ENCODE results near the gene NOL4L. TPM values are rescaled to one million over a fixed set of nuclear protein-coding genes. Genes with fewer than 3 reads are reported as not detected.

NOL4L gene
- total and polyA plus RNA-seq, 9 donors = 3.3 to 17.1 (median 10.6) TPM

- intact Hi-C loops (cut with DNase I) = no loop called here
- WGBS, 3 donors = 28 to 47% (median 37%) methylated on average over 8 of the region's 8 CpGs
- Histone ChIP-seq H3K9me3 (no peaks in the 10 kb centered on the region), H3K27me3 (no peaks in the 10 kb centered on the region), H3K4me3 (no peak overlapping the region), H3K27ac (peak overlapping the region in 1 of 2 donors; percentile 36), H3K4me1 (ENCODE audit: insufficient read depth) (peaks cover 23% of the 10 kb centered on the region), H3K36me3 (no peaks in the 10 kb centered on the region)
- no peak for TF ChIP-seq CTCF (IDR thresholded peaks at IDR 0.05)
- TF ChIP-seq POLR2A (IDR thresholded peaks at IDR 0.05) = no peak
- TF ChIP-seq EP300 (IDR thresholded peaks at IDR 0.05) = no peak
- DNase-seq = no peak
Observed at GRCh38 chr20:32449890-32450401, 135.2 kb downstream of the NOL4L start.

- Histone ChIP-seq H3K27ac (no peak overlapping the region), H3K4me1 (ENCODE audit: insufficient read depth) (peaks cover 23% of the 10 kb centered on the region), H3K9me3 (no peaks in the 10 kb centered on the region), H3K4me3 (no peak overlapping the region), H3K27me3 (no peaks in the 10 kb centered on the region), H3K36me3 (no peaks in the 10 kb centered on the region)
- DNase-seq = no peak
- 45 to 65% (median 61%) methylated on average over 9 of the region's 9 CpGs for WGBS, 3 donors
- TF ChIP-seq CTCF (IDR thresholded peaks at IDR 0.05) (no peak), EP300 (IDR thresholded peaks at IDR 0.05) (no peak), POLR2A (IDR thresholded peaks at IDR 0.05) (no peak)
- intact Hi-C loops (cut with DNase I) = no loop called here
Observed at GRCh38 chr20:32449057-32449889, 135.9 kb downstream of the NOL4L start.

GRCh38 chr20:32448306-32449056 lies 136.7 kb downstream of the NOL4L start:
- peak; percentile 51 to 73 (median 66) for DNase-seq
- H3K27me3 ChIP-seq = no peaks in the 10 kb centered on the region
- no peaks in the 10 kb centered on the region for H3K9me3 ChIP-seq
- WGBS, 3 donors = 46 to 53% (median 50%) methylated on average over 13 of the region's 13 CpGs
- H3K27ac ChIP-seq = no peak overlapping the region
- no peaks in the 10 kb centered on the region for H3K36me3 ChIP-seq
- no peak for TF ChIP-seq CTCF (IDR thresholded peaks at IDR 0.05)
- TF ChIP-seq POLR2A (IDR thresholded peaks at IDR 0.05) = no peak
- no peak for TF ChIP-seq EP300 (IDR thresholded peaks at IDR 0.05)
- peaks cover 23% of the 10 kb centered on the region for H3K4me1 ChIP-seq (ENCODE audit: insufficient read depth)
- no peak overlapping the region for H3K4me3 ChIP-seq
- intact Hi-C loops (cut with DNase I) = no loop called here

GRCh38 chr20:32447136-32448027 lies 137.8 kb downstream of the NOL4L start:
- Histone ChIP-seq H3K9me3 (no peaks in the 10 kb centered on the region), H3K4me1 (ENCODE audit: insufficient read depth) (peaks cover 23% of the 10 kb centered on the region), H3K36me3 (no peaks in the 10 kb centered on the region), H3K4me3 (no peak overlapping the region), H3K27me3 (no peaks in the 10 kb centered on the region), H3K27ac (no peak overlapping the region)
- intact Hi-C loops (cut with DNase I) = no loop called here
- DNase-seq = no peak
- WGBS, 3 donors = 82 to 87% (median 86%) methylated on average over 13 to 22 of the region's 22 CpGs
- TF ChIP-seq EP300 (IDR thresholded peaks at IDR 0.05) (no peak), POLR2A (IDR thresholded peaks at IDR 0.05) (no peak), CTCF (IDR thresholded peaks at IDR 0.05) (no peak)
